GM12892 (cell line): ENCODE results near the gene ZNF554. TPM values are rescaled to one million over a fixed set of nuclear protein-coding genes. Genes with fewer than 3 reads are reported as not detected.
A peak's percentile ranks its signal among the peaks of the same experiment; 100 is the strongest.

ENCODE experiments used
- DNase-seq: peaks from one replicate; pipeline ENCODE4 v3.0.0; 2011; ENCODE audit not compliant: insufficient read length
- FAIRE-seq: peaks from 2 replicates; lab custom pipeline; 2011; peaks lifted over from hg19 to GRCh38; lab: Jason Lieb, UNC
- POLR2A ChIP-seq: IDR thresholded peaks from 2 replicates; pipeline ENCODE4 v1.6.1; 2011; ENCODE audit warnings: low read depth, low read length, control low read depth
- POLR2AphosphoS5 ChIP-seq: IDR thresholded peaks from 2 replicates; pipeline ENCODE4 v1.6.1; 2011; ENCODE audit warnings: low read depth, low read length, control low read depth
- TAF1 ChIP-seq: IDR thresholded peaks from 2 replicates; pipeline ENCODE4 v1.6.1; 2011; ENCODE audit warnings: low read depth, mild to moderate bottlenecking, control low read depth, low read length, borderline replicate concordance
- polyA plus RNA-seq: library from polyadenylated mRNA; unstranded; fragments of >200 nt; gene quantifications from one replicate; pipeline ENCODE4 v1.2.1, GENCODE V29; 2012; ENCODE audit warnings: missing spikeins, inconsistent platforms; ENCODE audit not compliant: missing spikeins

Gene ZNF554
- polyA plus RNA-seq, result 1.7 TPM

DNA sequence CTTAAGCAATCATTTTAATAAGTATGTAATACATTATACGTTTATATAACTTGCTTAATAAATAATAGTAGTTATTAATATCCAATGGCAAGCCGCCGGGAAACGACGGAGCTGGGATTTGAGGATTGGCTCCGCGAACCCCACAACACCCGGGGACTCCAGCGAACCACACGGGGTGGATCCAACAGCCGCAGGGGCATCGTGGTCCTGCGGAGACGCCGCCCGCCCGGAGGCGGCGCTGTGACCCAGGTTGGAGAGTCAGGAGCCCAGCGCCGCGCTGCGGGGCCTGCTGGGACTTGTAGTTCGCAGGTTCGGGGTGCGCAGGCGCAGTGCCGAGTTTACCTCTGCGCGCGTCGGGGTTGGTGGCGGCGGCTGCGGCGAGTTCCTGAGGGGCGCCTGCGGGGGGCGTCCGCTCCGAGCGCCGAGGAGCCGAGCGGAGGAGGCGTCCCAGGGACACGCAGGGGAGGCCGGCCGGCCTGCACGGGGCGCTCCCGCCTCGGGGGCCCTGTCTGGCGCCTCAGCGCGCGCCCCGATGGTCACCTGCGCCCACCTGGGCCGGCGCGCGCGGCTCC is at the start of gene ZNF554:
ZNF554 (plus strand) TSS at position 329 of the 572 bp plus-strand sequence; CDS start at position 533, 204 bp downstream.
- DNase-seq, result peak; percentile 92
- TF ChIP-seq TAF1 (no peak), POLR2AphosphoS5 (no peak), POLR2A (no peak; the same call in 1 of the 2 replicates)
- peak; percentile 99 for FAIRE-seq

DNA sequence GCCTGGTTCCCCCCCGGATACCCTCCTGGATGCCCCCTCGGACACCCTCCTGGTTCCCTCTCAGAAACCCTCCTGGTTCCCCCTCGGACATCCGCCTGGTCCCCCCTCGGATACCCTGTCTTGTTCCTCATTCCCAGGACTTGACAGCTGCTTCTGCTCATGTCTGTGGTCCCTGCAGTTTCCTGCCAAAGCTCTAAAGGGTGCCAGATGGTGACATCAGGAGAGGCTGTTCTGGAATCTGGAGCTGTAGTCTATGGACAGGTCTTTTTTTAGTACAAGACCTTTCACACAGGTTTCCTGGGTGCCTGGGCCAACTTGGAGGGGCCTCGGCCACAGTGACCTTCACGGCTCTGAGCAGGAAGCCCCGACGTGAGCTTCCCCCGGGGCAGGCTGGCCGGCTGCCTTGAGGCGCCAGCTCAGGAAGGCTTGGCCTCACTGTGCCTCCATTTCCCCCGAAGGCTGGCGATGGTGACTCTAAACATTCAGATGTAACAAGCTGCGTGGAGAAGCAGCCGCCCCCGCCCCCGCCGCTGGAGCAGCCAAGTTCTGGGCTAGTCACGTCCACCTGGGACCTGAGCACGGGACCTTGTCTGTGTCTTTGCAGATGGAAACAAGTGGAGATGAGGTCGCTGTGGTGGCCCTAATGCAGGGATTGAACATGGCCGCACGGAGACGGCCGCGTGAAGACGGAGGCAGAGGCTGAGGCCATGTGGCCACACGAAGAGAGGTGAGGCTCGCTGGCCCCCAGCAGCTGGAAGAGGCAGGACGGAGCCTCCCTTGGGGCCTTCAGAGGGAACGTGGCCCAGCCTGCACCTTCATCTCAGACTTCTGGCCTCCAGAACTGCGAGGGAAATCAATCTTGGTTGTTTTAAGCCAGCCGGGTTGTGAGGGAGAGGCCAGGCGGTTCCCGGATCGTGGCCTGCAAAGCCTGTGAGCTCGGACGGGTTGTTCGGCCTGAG is 49.3 kb upstream of the ZNF554 start:
- no peak for DNase-seq
- FAIRE-seq, result no peak
- TF ChIP-seq POLR2A, result no peak
- no peak for TF ChIP-seq TAF1
- no peak for TF ChIP-seq POLR2AphosphoS5

DNA sequence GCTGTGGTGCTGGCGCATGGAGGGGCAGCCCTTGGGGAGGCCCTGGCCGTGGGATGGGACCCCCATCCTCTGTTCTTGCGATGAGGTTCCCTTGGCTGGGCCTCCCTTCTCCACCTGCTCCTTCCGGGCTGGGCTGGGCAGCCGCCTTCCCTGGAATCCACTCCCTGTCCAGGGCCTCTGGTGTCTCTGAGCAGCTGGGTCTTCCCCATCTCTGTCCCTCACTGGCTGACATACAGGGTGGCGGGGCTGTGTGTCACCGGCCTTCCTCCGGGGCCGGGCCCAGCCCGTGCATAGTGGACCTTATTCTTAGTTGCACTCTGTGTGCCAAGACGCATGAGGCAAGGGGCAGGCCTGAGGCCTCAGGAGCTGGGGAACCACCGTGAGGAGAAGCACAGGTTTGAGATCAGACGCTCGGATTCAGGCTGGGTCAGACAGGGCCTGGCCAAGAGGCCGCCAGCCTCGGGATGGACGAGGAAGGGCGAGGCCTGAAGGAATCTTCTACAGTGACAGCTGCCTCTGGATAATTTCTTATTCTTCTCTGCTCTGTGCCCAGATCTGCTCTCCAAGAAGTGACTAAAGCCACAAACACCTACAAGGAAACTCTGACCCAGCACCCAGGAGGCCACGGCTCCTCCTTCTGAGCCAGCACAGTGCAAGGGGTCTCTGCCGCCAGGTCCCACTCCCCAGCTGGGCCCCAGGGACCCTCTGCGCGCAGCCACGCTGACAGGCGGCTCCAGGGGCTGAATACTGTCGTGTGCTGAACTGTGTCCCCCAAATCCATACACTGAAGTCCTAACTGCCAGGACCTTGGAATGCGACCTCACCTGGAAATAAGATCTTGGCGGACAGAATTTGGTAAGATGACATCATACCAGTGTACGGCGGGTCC is 47.6 kb upstream of the ZNF554 start:
- FAIRE-seq (no peak), DNase-seq (no peak)
- TF ChIP-seq POLR2A, result no peak
- no peak for TF ChIP-seq TAF1
- TF ChIP-seq POLR2AphosphoS5, result no peak

DNA sequence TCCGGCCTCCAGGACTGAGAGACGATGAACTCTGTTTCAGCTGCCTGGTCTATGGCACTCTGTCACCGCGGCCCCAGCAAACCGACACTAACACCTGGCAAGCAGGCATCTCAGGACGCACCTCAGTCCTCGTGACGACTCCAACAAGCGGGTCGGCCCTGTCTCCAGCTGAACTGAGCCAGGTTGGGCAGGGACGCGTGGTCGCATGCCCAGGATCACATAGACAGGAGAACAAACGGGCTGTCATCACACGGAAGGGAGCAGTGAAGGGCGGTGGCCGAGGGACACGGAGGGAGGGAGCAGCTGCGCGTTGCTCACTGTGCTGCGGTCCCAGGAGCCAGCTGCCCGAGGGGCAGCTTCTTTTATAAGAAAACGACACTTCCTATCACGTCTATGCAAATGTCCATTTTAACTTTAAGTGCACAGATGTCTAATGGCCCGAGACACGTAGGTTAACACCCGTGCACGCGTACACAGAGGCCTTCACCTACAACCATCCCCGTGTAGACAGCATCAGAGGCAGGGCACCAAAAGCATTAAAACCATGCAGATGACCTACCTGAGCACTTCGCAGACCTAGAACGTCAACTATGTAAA is 45.5 kb upstream of the ZNF554 start:
- TF ChIP-seq POLR2A (no peak), POLR2AphosphoS5 (no peak), TAF1 (no peak)
- FAIRE-seq, result no peak
- DNase-seq, result no peak

DNA sequence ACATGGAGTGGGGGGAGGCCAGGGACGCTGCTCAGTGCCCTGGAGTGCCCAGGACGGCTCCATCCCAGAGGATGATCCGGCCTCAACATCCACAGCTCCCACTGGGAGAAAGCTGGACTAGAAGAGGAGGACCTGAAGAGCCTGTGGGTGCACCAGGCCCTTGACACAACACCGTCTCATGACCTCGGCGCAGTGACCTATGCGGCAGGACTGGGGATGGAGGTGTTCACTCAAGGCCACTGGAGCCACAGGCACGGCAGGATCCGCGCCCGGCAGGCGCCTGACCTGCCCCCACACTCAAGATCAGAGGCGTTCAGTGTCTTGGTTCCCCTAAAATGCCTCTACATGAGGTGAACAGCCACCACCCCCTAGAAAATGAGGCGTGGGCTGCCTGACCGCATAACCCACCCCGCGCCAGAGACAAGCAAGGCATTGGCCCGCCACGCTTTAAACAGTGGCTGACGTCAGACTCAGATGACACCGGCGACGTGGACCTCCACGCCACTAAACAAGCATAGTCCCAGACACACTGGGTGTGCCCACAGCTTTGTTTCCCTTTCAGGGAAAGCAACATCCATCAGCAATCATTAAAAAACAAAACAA is 44.6 kb upstream of the ZNF554 start:
- DNase-seq, result no peak
- no peak for FAIRE-seq
- TF ChIP-seq POLR2AphosphoS5 (no peak), TAF1 (no peak), POLR2A (no peak)

DNA sequence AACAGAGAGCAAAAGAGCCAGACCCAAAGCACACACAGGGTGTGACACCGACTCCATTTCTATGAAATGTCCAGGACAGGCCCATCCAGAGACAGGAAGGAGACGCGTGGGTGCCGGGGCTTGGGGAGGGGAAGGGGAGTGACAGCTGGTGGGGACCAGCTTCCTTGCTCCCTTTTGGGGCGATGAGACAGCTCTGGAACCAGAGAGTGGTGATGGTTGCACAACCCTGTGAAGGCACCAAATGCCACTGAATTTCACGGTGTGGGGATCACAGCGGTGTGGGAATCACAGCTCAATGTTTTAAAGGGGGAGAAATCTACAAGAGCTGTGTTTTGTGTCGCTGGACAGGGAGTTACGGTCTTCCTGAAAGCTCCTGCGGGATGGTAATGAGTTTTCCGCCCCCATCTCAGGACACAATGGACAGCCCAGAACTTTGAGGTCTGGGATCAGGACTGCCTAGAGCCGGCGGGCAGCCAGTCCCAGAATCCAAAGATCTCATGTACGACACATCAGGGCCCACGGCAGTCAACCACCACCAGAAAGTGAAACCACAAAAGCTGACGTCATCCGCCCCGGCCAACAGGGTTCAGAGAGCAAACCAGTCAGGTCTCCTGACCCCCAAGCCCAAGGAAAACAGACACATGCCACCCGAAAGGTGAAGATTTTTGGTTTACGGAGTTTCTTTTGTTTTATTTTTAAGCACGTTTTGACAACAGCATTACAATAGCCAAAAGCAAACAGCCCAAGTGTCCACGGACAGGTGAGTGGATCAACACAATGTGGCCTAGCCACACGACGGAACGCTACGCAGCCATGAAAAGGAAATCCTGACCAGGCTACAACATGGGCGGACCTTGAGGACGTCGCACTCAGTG is 43.9 kb upstream of the ZNF554 start:
- FAIRE-seq (no peak), DNase-seq (no peak)
- TF ChIP-seq POLR2A, result no peak
- no peak for TF ChIP-seq POLR2AphosphoS5
- TF ChIP-seq TAF1, result no peak

DNA sequence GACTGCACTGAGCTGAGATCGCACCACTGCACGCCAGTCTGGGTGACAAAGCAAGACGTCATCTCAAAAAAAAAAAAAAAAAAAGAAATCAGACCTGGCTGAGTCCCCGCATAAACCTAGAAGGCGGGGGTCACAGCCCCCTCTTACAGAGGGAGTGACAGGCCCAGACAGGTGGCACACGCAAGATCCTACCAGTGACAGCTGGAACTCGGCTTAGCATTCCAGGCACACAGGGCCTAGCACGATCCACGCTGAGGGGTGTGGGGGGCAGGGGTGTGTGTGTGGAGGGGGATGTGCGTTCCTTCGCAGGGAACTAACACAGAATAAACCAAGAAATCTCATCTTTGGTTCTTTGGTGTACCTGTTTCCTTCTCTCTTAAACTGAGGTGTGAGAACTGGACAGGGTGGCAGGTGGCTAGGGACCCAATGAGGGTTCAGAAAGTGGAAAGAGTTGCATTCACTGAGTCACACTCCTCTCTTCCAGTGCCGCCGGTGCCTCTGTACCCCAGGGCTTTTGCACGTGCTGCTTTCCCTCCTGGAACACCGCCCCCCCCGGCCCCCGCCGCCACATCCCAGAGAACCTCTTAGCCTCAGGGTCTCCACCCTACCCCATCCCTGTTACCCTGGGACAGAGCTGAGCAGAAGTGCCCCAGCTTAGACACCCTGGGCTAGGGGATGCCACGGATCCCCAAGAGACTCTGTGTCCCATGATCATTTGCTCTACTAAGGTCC is 41.5 kb upstream of the ZNF554 start:
- no peak for TF ChIP-seq TAF1
- TF ChIP-seq POLR2AphosphoS5, result no peak
- no peak for TF ChIP-seq POLR2A
- FAIRE-seq (no peak), DNase-seq (no peak)

DNA sequence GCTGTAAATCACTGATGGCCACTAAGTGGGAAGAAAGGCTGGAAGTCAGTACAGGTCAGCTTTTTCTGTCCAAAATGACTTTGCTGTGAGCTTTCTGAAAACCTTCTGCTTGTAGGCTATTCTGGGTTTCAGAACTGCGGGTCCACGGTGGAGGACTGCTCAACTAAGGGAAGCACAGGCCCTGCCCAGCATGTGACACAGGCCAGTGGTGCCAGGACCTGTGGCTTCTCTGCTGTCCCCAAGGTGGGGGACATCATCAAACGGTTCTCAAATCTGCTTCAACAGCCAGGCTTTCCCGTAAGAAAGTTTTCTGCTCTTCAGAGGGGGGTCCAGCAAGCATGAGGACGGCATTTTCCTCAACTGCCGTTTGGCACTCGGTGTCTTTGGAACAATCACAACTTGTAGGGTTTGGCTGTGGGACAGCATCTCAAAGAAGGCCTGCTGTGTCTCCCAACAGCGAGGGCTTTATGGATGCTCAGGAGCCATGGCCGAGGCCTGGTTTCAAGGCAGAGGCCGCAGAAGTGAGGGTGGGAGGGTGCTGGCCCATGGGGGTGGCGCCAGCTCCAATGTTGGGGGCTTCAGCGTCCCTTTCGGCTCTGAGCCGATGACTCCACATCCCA is 40.4 kb upstream of the ZNF554 start:
- no peak for TF ChIP-seq POLR2A
- TF ChIP-seq POLR2AphosphoS5, result no peak
- TF ChIP-seq TAF1, result no peak
- FAIRE-seq (no peak), DNase-seq (no peak)

DNA sequence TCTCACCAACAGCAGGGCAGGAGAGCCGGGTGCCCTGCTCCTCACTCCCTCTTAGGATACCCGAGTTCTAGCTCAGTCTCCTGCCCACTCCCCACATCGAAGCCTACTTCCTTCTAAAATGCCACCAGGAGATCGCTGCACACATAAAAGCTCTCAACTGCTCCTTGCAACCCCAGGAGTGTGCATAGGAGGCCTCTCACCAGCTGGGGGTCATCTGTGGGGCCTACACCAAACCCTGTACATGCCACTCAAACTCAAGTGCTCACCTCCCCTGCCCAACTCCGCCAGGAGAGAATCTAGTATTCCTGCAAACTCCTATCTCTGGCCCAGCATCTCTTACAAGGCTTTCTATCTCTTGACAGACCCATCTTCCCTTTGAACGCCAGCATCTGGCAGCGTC is 39.4 kb upstream of the ZNF554 start:
- DNase-seq (no peak), FAIRE-seq (no peak)
- no peak for TF ChIP-seq TAF1
- TF ChIP-seq POLR2A, result no peak
- TF ChIP-seq POLR2AphosphoS5, result no peak
